ENCODE data around the gene ZNF710.

ZNF710 gene

GRCh38 chr15:90095521-90095959 lies 94.4 kb downstream of the ZNF710 start:
- ChIA-PET CTCF (interaction anchor here (1.0 to 2.1 kb wide), 2 partner anchors 9 to 221 kb away, joined by 4 read pairs; no protein-coding TSS in a partner anchor), POLR2A (no interaction called here)
- DNase-seq (ENCODE audit: extremely low spot score): peak; percentile 37
- TF ChIP-seq CTCF (IDR thresholded peaks at IDR 0.05; ENCODE audit: control extremely low read depth, extremely low read depth, low read depth, missing control alignments): no peak

GRCh38 chr15:90097475-90097874 lies 96.4 kb downstream of the ZNF710 start:
- ChIA-PET CTCF (no interaction called here), POLR2A (no interaction called here)
- TF ChIP-seq CTCF (IDR thresholded peaks at IDR 0.05; ENCODE audit: control extremely low read depth, extremely low read depth, low read depth, missing control alignments): no peak
- peak; percentile 63 for DNase-seq (ENCODE audit: extremely low spot score)

GRCh38 chr15:90099072-90099867 lies 98.1 kb downstream of the ZNF710 start:
- ChIA-PET POLR2A (no interaction called here), CTCF (interaction anchor here (1.0 to 1.6 kb wide), 7 partner anchors 10 to 338 kb away, joined by 3 to 7 read pairs (median 5); no protein-coding TSS in a partner anchor)
- TF ChIP-seq CTCF (IDR thresholded peaks at IDR 0.05; ENCODE audit: control extremely low read depth, extremely low read depth, low read depth, missing control alignments): no peak
- DNase-seq (ENCODE audit: extremely low spot score): peak; percentile 55

GRCh38 chr15:90099868-90100831 lies 99.0 kb downstream of the ZNF710 start:
- ChIA-PET CTCF (interaction anchor here (1.0 to 1.6 kb wide), 9 partner anchors 11 to 339 kb away, joined by 3 to 7 read pairs (median 4); partner anchors contain the start of gene AP3S2), POLR2A (interaction anchor here (0.6 kb wide), 1 partner anchor 134 kb away, joined by 3 read pairs; the partner anchor contains the start of genes CIB1 and GDPGP1)
- TF ChIP-seq CTCF (IDR thresholded peaks at IDR 0.05; ENCODE audit: control extremely low read depth, extremely low read depth, low read depth, missing control alignments): no peak

GRCh38 chr15:90101130-90101968 lies 100.2 kb downstream of the ZNF710 start:
- CTCF ChIA-PET: interaction anchor here (0.9 to 1.9 kb wide), 6 partner anchors 15 to 207 kb away, joined by 3 to 6 read pairs (median 4); partner anchors contain the start of gene AP3S2
- POLR2A ChIA-PET: interaction anchor here (0.6 to 1.4 kb wide), 2 partner anchors 47 to 133 kb away, joined by 3 to 5 read pairs; partner anchors contain the start of genes CIB1 and GDPGP1
- no peak for TF ChIP-seq CTCF (IDR thresholded peaks at IDR 0.05; ENCODE audit: control extremely low read depth, extremely low read depth, low read depth, missing control alignments)
- DNase-seq (ENCODE audit: extremely low spot score): peak; percentile 57

More at GRCh38 chr15:90099868-90100831, 99.0 kb downstream of the ZNF710 start:
- peak; percentile 23 for DNase-seq (ENCODE audit: extremely low spot score)
